Activated CD4-positive, alpha-beta T cell treated with anti-CD3 and anti-CD28 coated beads for 24 hours (primary cell): Measurements from ENCODE around the gene DUSP9.

Source experiments
- DNase-seq, 2 donors: peaks; one replicate each; pipeline ENCODE4 v3.0.0-alpha.2; 2020; ENCODE audit warnings: low read depth in 2 of 2

The DUSP9 gene

GRCh38 chrX:153647461-153648357, 706 bp downstream of the DUSP9 start:
- no peak for DNase-seq

DNA sequence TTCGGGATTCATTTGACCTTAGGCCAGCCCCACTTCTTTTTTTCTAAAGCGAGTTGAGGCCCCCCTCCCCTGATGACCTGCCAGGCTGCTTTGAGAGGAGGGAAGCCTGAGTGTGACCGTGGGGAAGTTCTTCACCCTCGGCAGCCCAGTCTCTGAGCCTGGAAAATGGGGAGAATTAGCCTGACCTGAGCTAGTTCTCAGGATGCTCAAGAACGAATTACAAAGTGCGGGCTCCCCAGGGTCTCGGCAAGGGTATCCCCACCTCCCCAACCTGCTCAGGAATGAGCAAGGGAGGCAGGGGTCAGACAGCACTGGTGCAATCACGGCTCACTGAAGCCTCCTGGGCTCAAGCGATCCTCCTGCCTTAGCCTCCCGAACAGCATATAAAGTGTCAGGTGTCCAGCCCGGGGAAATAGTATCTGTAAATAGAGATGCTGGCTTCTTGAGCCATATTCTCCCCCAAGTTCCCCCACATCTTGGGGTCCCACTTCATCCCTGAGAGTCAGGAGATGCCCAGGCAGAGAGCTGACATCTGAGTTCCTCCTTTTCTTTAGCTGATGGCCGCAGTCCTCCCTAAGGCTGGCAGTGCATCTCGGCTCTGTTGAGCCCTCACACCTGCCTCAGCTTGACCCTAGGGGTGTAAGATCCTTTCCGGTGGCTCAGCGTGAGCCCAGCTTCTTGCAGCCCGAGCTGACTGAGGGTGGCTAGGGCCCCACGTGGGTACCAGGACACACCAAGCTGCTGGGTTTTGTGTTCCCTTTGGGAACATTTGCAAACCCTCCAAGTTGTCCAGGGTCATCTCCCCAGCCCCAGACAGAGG, 1.6 kb downstream of the DUSP9 start:
- DNase-seq = no peak

DNA sequence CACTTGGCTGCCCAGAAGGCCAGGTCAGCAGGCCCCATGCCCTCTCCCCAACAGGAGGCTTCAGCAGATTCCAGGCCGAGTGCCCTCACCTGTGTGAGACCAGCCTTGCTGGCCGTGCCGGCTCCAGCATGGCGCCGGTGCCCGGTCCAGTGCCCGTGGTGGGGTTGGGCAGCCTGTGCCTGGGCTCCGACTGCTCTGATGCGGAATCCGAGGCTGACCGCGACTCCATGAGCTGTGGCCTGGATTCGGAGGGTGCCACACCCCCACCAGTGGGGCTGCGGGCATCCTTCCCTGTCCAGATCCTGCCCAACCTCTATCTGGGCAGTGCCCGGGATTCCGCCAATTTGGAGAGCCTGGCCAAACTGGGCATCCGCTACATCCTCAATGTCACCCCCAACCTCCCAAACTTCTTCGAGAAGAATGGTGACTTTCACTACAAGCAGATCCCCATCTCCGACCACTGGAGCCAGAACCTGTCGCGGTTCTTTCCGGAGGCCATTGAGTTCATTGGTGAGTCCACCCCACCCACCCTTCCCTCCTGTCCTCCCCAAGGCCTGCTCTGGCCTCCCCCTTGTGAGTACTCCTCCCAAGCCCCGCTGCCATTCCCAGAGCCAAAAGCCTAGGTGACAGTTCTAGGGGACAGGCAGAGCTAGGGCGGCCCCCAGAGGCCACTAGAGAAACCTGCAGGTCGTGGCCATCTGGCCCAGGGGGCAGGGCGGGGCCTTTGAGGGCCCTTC, 2.3 kb downstream of the DUSP9 start:
- DNase-seq = no peak

- no peak for DNase-seq
Observed at GRCh38 chrX:153649915-153650782, 3.1 kb downstream of the DUSP9 start.

DNA sequence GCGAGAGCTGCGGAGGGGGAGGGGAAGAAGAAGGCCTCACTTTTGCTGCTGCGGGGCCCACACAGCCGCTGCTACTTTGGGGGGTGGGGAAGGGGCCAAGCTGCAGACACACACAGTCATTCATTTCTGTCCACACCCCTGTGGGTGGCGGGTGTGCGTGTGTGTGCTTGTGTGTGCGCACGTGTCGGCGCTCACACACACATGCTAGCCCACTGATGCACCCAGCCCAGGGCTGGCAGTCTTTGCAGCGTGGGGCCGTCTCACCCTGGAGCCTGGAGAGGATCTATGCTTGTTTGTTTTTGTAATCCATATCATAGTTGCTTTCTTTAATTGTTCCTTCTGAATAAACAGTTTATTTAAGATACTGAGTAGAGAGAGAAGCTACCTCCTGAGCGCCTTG, 4.0 kb downstream of the DUSP9 start:
- no peak for DNase-seq

- DNase-seq = no peak
Observed at GRCh38 chrX:153651540-153652079, 4.6 kb downstream of the DUSP9 start.

GRCh38 chrX:153653556-153653955, 6.6 kb downstream of the DUSP9 start:
- no peak for DNase-seq

DNA sequence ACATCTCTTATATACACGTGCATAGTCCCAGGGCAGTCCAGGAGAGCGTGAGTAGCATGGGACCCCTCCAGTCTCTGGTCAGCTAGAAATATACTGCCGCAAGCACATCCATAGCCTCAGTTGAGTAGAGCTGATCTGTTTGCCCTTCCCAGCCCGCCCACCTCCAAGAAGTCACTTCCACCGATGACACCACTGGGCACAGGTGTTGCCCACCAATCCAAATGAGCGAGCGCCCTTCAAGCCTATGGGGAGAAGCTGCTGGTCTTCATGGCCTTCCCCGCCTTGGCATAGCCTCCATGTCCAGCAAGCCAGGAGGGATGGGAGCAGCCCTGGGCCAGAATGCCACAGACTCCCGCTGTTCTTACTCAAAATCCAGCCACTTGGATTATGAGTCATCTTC, 10.2 kb downstream of the DUSP9 start:
- DNase-seq = no peak

DNA sequence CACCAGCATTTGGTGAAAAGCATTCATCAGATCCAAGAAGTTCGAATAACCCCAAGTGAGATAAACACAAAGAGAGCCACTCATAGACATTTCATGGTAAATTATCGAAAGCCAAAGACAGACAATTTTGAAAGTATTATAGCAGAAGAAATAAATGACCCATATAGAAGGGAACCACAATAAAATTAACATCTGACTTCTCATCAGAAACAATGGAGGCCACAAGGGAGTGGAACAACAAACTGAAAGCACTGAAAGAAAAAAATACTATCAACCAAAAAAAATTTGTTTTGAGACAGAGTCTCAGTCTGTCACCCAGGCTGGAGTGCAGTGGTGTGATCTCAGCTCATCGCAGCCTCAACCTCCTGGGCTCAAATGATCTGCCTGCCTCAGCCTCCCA, 12.3 kb downstream of the DUSP9 start:
- no peak for DNase-seq

DNA sequence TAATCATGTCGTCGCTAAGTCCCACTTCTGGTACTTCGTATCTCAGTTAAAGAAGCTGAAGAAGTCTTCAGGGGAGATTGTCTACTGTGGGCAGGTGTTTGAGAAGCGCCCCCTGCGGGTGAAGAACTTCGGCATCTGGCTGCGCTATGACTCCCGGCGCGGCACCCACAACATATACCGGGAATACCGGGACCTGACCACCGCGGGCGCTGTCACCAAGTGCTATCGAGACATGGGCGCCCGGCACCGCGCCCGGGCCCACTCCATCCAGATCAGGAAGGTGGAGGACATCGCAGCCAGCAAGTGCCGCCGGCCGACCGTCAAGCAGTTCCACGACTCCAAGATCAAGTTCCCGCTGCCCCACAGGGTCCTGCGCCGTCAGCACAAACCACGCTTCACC, 15.3 kb downstream of the DUSP9 start:
- DNase-seq = peak; percentile 40 to 43

DNA sequence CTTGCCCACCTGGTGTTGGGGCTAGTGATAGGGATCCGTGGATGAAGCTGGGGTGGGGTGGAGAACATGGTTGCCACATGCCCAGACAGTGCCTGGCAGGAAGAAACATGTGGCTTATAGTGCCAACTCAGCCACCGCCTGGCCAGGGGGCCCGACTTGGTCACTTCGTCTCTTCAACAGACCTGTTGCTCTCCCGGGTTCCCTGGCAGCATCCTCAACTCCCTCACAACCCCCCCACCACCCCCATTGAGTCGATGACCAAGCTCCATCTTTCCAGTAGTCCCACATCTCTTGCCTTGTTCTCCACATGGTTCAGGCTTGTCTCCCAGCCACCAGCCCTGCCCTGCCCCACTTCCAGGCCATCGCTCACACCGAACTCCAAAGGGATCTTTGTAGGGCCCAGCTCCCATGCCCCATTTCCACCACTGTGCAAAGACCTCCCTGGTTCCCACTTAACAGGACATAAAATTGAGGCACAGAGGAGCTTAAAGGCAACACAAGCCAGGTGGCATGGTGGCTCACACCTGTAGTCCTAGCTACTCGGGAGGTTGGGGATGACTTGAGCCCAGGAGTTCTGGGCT, 18.8 kb downstream of the DUSP9 start:
- DNase-seq = no peak

- DNase-seq = no peak
Observed at GRCh38 chrX:153667281-153667955, 20.4 kb downstream of the DUSP9 start.

GRCh38 chrX:153667956-153668396, 21.0 kb downstream of the DUSP9 start:
- DNase-seq = peak; percentile 71 to 72

DNA sequence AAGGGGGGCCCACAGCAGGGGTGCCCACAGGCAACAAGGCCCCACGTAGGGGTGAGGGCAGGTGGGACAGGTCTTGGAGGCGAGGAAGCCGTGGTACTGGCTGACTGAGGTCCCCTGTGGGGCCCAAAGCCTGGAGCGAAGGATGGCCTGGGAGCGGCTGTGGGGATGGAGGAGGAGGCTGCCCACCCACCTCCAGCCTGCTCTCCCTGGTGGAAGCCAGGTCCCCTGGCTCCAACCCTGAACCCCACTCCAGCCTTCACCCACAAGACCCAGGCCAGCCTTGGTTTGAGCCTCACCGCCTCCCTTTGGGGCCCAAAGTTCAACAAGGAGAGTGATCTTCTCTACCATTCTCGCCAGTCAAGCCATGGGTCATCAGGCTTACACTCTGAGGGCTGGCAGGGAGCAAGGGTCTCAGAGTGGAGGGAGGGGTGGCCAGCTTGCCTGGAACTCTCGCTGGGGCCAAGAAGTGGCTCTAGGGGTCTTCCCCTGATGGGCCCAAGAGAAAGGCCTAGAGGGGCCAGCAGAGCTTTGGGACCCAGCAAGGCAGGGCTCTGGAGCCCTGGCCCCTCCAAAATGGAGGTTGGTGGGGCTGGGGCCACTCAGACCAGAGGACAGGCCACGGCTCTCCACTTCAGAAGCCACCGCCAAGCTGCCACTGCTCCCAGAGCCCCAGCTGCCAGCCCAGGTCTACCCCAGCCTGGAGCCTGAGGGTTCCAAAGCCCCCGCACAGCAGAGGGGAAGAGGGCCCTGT, 21.6 kb downstream of the DUSP9 start:
- no peak for DNase-seq

- DNase-seq = peak in 1 of 2 donors; percentile 36
Observed at GRCh38 chrX:153669174-153669890, 22.3 kb downstream of the DUSP9 start.

- no peak for DNase-seq
Observed at GRCh38 chrX:153669901-153670731, 23.1 kb downstream of the DUSP9 start.

DNA sequence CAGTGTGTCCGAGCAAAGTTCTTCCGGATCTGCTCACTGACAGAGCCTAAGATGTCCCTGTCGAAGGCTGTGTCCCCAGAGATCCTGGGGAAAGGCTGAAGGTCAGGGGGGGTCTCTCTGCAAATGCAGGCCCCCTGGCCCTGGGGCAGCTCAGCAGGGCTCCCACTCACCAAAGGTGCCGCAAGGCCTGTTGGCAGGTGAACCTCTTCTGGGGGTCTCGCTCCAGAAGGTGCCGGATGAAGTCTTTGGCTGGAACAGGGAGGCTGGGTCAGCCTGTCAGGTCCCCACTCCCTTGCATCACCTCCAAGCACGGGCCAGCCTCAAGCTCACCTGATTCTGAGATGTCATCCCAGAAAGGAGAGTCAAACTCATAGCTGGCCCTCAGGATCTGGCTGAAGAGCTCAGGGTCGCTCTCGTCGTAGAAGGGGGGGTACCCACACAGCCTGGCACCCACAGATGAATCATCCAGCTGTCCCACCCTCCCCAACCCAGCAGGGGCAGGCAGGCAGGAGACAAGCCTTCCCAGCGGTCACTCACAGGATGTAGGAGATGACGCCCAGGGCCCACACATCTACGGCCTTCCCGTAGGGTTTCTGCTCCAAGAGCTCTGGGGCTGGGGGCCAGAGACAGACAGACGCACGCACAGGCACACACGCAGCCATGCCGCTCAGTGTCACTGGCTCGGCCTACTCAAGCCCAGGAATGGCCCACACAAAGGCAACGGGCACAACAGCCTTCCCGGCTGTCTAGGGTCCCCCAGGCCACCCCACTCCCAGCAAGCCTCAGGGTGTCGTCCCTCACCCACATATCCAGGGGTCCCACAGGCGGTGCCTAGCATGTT, 24.0 kb downstream of the DUSP9 start:
- no peak for DNase-seq
